Sigmoid colon (tissue), 7 donors: ENCODE results near the gene PLCB1. TPM values are rescaled to one million over a fixed set of nuclear protein-coding genes. Genes with fewer than 3 reads are reported as not detected.

ENCODE experiments used
- DNase-seq: peaks from one replicate; pipeline ENCODE4 v3.0.0-alpha.2; 2019
- H3K27ac ChIP-seq, 4 donors: fragments of 200-600 bp; sonication (generic); one replicate each; pipeline ENCODE4 v1.5.1; 2016 to 2019; ENCODE audit warnings: mild to moderate bottlenecking in 1 of 4
- H3K27me3 ChIP-seq, 3 donors: fragments of 200-600 bp; sonication (generic); one replicate each; pipeline ENCODE4 v1.5.1; 2019; ENCODE audit warnings: mild to moderate bottlenecking in 1 of 3
- H3K36me3 ChIP-seq, 4 donors: fragments of 200-600 bp; sonication (generic); one replicate each; pipeline ENCODE4 v1.5.1; 2016 to 2019
- H3K4me1 ChIP-seq, 4 donors: fragments of 200-600 bp; sonication (generic); one replicate each; pipeline ENCODE4 v1.5.1; 2017 to 2019
- H3K4me3 ChIP-seq, 4 donors: fragments of 200-600 bp; sonication (generic); one replicate each; pipeline ENCODE4 v1.5.1; 2017 to 2019; ENCODE audit warnings: mild to moderate bottlenecking in 2 of 4, moderate library complexity in 1 of 4
- H3K9me3 ChIP-seq, 4 donors: fragments of 200-600 bp in 3 of 4; sonication (generic) in 3 of 4; one replicate each; pipeline versions ENCODE4 v1.5.1 to v1.6.1; 2013 to 2019
- CTCF ChIP-seq, 4 experiments: fragments of 450-650 bp in 3 of 4; fragments of 200-600 bp in 1 of 4; IDR thresholded peaks; one replicate each; pipeline ENCODE4 v1.5.1; 2016 to 2019; ENCODE audit warnings: antibody characterized with exemption in 4 of 4, mild to moderate bottlenecking in 3 of 4, moderate library complexity in 2 of 4
- EP300 ChIP-seq, 4 donors: sonication (generic); formaldehyde crosslinking; IDR thresholded peaks; one replicate each; pipeline ENCODE4 v1.6.1; 2017; ENCODE audit warnings: antibody characterized with exemption in 4 of 4
- POLR2A ChIP-seq, 2 donors: fragments of 450-650 bp; IDR thresholded peaks; one replicate each; pipeline ENCODE4 v1.6.1; 2016; ENCODE audit warnings: antibody characterized with exemption in 2 of 2, mild to moderate bottlenecking in 2 of 2, moderate library complexity in 2 of 2
- POLR2AphosphoS5 ChIP-seq, 4 donors: sonication (generic); formaldehyde crosslinking; IDR thresholded peaks; one replicate each; pipeline ENCODE4 v1.6.1; 2017; ENCODE audit warnings: antibody characterized with exemption in 4 of 4
- WGBS, 2 donors: extraction: QIAGEN DNeasy Blood & Tissue Kit; methylation state at CpG; one replicate each; pipeline ENCODE4 v1.1.7; 2013; 5-methylcytosine and 5-hydroxymethylcytosine counted together
- intact Hi-C: fragments of 100-400 bp; cut with DNase I; formaldehyde crosslinking; loops from one replicate; pipeline ENCODE4 v1.15.1; 2023
- polyA plus RNA-seq, 3 donors: library from polyadenylated mRNA; stranded (reverse); fragments of 200-250 nt; gene quantifications; one replicate each; pipeline ENCODE4 v1.2.3, GENCODE V29; 2013
- small RNA-seq, 3 donors: library from RNA; depleted of rRNA; stranded (forward); fragments of <200 nt; gene quantifications; one replicate each; pipeline ENCODE3, GENCODE V24; 2016
- total RNA-seq, 4 donors: library from RNA; depleted of rRNA; stranded (reverse); fragments of >200 nt; gene quantifications; one replicate each; pipeline ENCODE4 v1.1.0, GENCODE V29; 2016
- donor health status: healthy with polysubstance abuse.
- donor health status: Bipolar disorder and iron deficiency.
- donor health status: healthy.

Gene PLCB1
- total and polyA plus RNA-seq, 7 donors: 0.92 to 117 (median 86.7) TPM

GRCh38 chr20:8934362-8934761 is 802.3 kb downstream of the PLCB1 start:
- H3K27me3 ChIP-seq: no peaks in the 10 kb centered on the region
- DNase-seq: no peak
- TF ChIP-seq CTCF (IDR thresholded peaks at IDR 0.05): no peak
- TF ChIP-seq EP300 (IDR thresholded peaks at IDR 0.05): no peak
- TF ChIP-seq POLR2AphosphoS5 (IDR thresholded peaks at IDR 0.05): no peak
- TF ChIP-seq POLR2A (IDR thresholded peaks at IDR 0.05): no peak
- peaks cover 0 to 8% (median 0%) of the 10 kb centered on the region in 4 donors for H3K4me1 ChIP-seq
- no peak overlapping the region for H3K27ac ChIP-seq
- no peaks in the 10 kb centered on the region for H3K9me3 ChIP-seq
- WGBS, 2 donors: 90 to 94% methylated on average over 4 of the region's 4 CpGs
- intact Hi-C loops: no loop called here
- H3K36me3 ChIP-seq: no peaks in the 10 kb centered on the region
- no peak overlapping the region for H3K4me3 ChIP-seq

Small RNA genes within 50 kb of the gene (small RNA-seq; reads per million reads assigned to genes)
- gene AL445567.1 (0 reads per million in 3 donors), gene RNU105B (0 reads per million in 3 donors)

Other genes starting within 250 kb of the PLCB1 start
- not detected for gene HAO1, start 191.8 kb upstream of the PLCB1 start, total RNA-seq
- gene HAO1, start 191.8 kb upstream of the PLCB1 start, polyA plus RNA-seq: not detected
- 10 to 100 TPM; 63.4 to 93.8 (median 76.4) TPM for gene TMX4, start 112.5 kb upstream of the PLCB1 start, total RNA-seq
- 10 to 100 TPM in 1 of 3 donors, 1 to 10 TPM in 2; 3.0 to 15.5 (median 5.4) TPM for gene TMX4, start 112.5 kb upstream of the PLCB1 start, polyA plus RNA-seq